K562 (cell line): Measurements from ENCODE around the gene PVALEF. TPM values are rescaled to one million over a fixed set of nuclear protein-coding genes. Genes with fewer than 3 reads are reported as not detected.

ENCODE experiments used
- CCAR2 ChIP-seq: fragments of 200-400 bp; formaldehyde crosslinking; IDR thresholded peaks from 2 replicates; pipeline ENCODE4 v1.6.1; 2017; ENCODE audit warnings: mild to moderate bottlenecking, low read depth, low read length
- DNMT1 ChIP-seq: fragments of 450-650 bp; IDR thresholded peaks from 2 replicates; pipeline ENCODE4 v1.6.1; 2016; ENCODE audit warnings: antibody characterized with exemption, mild to moderate bottlenecking
- EGR1 ChIP-seq: fragments of 450-650 bp; conservative IDR thresholded peaks from 2 replicates; pipeline ENCODE4 v1.6.1; 2017; ENCODE audit warnings: mild to moderate bottlenecking
- ELF4 ChIP-seq: fragments of 450-650 bp; formaldehyde crosslinking; IDR thresholded peaks from 2 replicates; pipeline ENCODE4 v1.4.0; 2022; ENCODE audit warnings: missing genetic modification characterization
- EP300 ChIP-seq: IDR thresholded peaks from 2 replicates; pipeline ENCODE4 v1.6.1; 2012; ENCODE audit warnings: low read length, improper control_type of control experiment
- NR2C2 ChIP-seq, 2 experiments: fragments of 200-800 bp in 1 of 2; sonication (Bioruptor generic) in 1 of 2; sonication (generic) in 1 of 2; formaldehyde crosslinking in 1 of 2; IDR thresholded peaks; 2 replicates each; pipeline versions ENCODE4 v1.6.1 to v1.8.0; 2016 to 2022; ENCODE audit warnings: mild to moderate bottlenecking in 1 of 2, missing compliant biosample characterization in 1 of 2, missing genetic modification characterization in 1 of 2, missing genetic modification reagents in 1 of 2
- TRIM25 ChIP-seq: fragments of 450-650 bp; IDR thresholded peaks from 2 replicates; pipeline ENCODE4 v1.7.0; 2016; ENCODE audit warnings: borderline replicate concordance
- USF2 ChIP-seq: sonication (generic); formaldehyde crosslinking; IDR thresholded peaks from 2 replicates; pipeline ENCODE4 v1.5.0; 2020; ENCODE audit warnings: missing genetic modification reagents
- YBX1 ChIP-seq: fragments of 450-650 bp; IDR thresholded peaks from 2 replicates; pipeline ENCODE4 v1.7.1; 2016; ENCODE audit warnings: mild to moderate bottlenecking
- ZNF311 ChIP-seq: fragments of 250-450 bp; sonication (Bioruptor Pico); IDR thresholded peaks from 2 replicates; pipeline ENCODE4 v1.4.0; 2020; ENCODE audit warnings: mild to moderate bottlenecking, moderate library complexity
- ZNF592 ChIP-seq: fragments of 450-650 bp; IDR thresholded peaks from 2 replicates; pipeline ENCODE4 v1.6.1; 2017; ENCODE audit warnings: antibody characterized with exemption, mild to moderate bottlenecking
- polyA plus RNA-seq, 8 experiments: library from polyadenylated mRNA; depleted of rRNA in 4 of 8; stranded (reverse) in 5 of 8; unstranded in 3 of 8; fragments of >200 nt; fragmentation: Nextera tagmentation in 2 of 8; fragmentation: Illumina TruSeq in 1 of 8; extraction: Ambion mirVana in 2 of 8; extraction: Trizol in 1 of 8; gene quantifications; 2 replicates each; pipeline versions ENCODE4 v1.2.1 to v1.2.3, GENCODE V29; 2011 to 2014; ENCODE audit warnings: inconsistent platforms in 1 of 8, missing spikeins in 1 of 8
- total RNA-seq, 7 experiments: library from RNA; depleted of rRNA in 6 of 7; stranded (reverse); fragments of >200 nt in 6 of 7; fragmentation: Illumina TruSeq in 2 of 7; extraction: Trizol in 2 of 7; gene quantifications; 2 replicates each; pipeline versions ENCODE4 v1.2.1 to v1.2.3, GENCODE V29; 2011 to 2021; ENCODE audit warnings: low replicate concordance in 1 of 7

Gene PVALEF
- total and polyA plus RNA-seq, 9 of the 15 experiments (the other 6 are each of a cell fraction or from before 2014, with no cell fraction given) = not detected

- TF ChIP-seq ZNF592 = no peak
- peak; percentile 79 for TF ChIP-seq USF2 (CRISPR knock-in tag)
- no peak for TF ChIP-seq DNMT1
- TF ChIP-seq TRIM25 = no peak
- no peak for TF ChIP-seq YBX1
- TF ChIP-seq ZNF311 = no peak
- no peak for TF ChIP-seq ELF4 (CRISPR knock-in tag)
- TF ChIP-seq CCAR2 = no peak
- TF ChIP-seq EP300 = no peak
- no peak for TF ChIP-seq NR2C2 (CRISPR knock-in tag; IDR thresholded peaks at IDR 0.05)
- no peak for TF ChIP-seq NR2C2 (tag; IDR thresholded peaks at IDR 0.05)
- TF ChIP-seq EGR1 = peak; percentile 96
Observed at GRCh38 chr17:81119223-81120148, 45.8 kb upstream of the PVALEF start (continued).
